A375 (cell line): ENCODE results near the gene FXN. TPM values are rescaled to one million over a fixed set of nuclear protein-coding genes. Genes with fewer than 3 reads are reported as not detected.

Experiments
- small RNA-seq: library from RNA; depleted of rRNA; stranded (forward); fragments of <200 nt; gene quantifications from one replicate; pipeline ENCODE3, GENCODE V24; 2014
- total RNA-seq: library from RNA; depleted of rRNA; stranded (reverse); fragments of >200 nt; shearing (Covaris generic); gene quantifications from 2 replicates; pipeline ENCODE4 v1.2.3, GENCODE V29; 2014; rRNA removed

The FXN gene
- total RNA-seq = 2.3 and 3.1 TPM in 2 replicates

GRCh38 chr9:69035438-69036308, at the start of gene FXN:
TSS of gene FXN (plus strand) at chr9:69035752. CDS start at chr9:69035783, 31 bp downstream.

GRCh38 chr9:69014013-69014412, 21.5 kb upstream of the FXN start, which contains the start of gene PRKACG:
TSS of gene PRKACG (minus strand) at chr9:69014113. CDS start at chr9:69014092, 21 bp downstream.

Small RNA genes lying within 50 kb of the gene (small RNA-seq; reads per million reads assigned to genes)
- not detected for gene AL162730.1

Other genes with a start within 250 kb of the FXN start
- not detected in 2 replicates for gene PRKACG, start 21.6 kb upstream of the FXN start, total RNA-seq
- 24.1 and 27.0 TPM in 2 replicates for gene TJP2, start 138.5 kb downstream of the FXN start, total RNA-seq